GM19099 (cell line): Measurements from ENCODE around the gene NMRK1.

Experiments
- POLR2A ChIP-seq: IDR thresholded peaks from 3 replicates; pipeline ENCODE4 v1.6.1; 2011; ENCODE audit warnings: low read depth; ENCODE audit not compliant: insufficient read length; ENCODE audit errors: extremely low read depth

Gene NMRK1

GRCh38 chr9:75109210-75109839 is 21.4 kb upstream of the NMRK1 start:
- TF ChIP-seq POLR2A, result no peak

- no peak for TF ChIP-seq POLR2A
Measured at GRCh38 chr9:75108571-75108970, 20.6 kb upstream of the NMRK1 start.

DNA sequence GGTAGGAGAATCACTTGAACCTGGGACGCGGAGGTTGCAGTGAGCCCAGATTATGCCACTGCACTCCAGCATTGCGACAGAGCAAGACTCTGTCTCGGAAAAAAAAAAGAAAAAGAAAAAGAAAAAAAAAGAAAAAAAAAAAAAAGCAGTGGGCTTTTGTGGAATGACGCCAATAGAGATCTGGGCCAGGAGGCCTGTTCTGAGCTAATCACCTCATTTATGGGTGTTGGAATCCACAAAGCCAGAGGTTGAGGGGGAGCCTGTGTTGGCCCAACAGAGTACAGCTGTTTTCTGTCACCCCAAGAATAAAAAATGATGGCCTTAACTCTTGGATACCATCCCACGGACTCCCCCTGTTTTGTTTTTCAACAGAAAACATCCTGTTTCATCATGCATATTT is 18.9 kb upstream of the NMRK1 start:
- no peak for TF ChIP-seq POLR2A

GRCh38 chr9:75105841-75106240 is 17.9 kb upstream of the NMRK1 start:
- no peak for TF ChIP-seq POLR2A

- no peak for TF ChIP-seq POLR2A
Measured at GRCh38 chr9:75105019-75105540, 17.1 kb upstream of the NMRK1 start.

DNA sequence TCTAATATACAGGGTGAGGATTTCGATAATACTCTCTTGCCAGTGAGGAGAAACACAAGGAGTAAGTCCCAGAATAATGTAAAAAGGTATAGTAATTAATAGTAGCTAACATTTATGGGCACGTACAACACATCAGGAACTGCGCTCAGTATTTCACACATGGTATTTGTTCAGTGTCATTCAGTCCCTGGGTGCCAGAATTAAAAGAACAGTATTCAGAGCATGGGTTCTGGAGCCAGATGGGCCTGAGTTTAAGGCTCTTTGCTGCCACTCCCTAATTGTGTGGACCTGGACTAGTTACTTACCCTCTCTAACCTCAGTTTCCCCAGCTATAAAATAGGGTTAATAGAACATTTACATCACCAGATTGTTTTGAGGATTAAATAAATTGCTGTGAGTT is 16.7 kb upstream of the NMRK1 start:
- TF ChIP-seq POLR2A, result no peak

DNA sequence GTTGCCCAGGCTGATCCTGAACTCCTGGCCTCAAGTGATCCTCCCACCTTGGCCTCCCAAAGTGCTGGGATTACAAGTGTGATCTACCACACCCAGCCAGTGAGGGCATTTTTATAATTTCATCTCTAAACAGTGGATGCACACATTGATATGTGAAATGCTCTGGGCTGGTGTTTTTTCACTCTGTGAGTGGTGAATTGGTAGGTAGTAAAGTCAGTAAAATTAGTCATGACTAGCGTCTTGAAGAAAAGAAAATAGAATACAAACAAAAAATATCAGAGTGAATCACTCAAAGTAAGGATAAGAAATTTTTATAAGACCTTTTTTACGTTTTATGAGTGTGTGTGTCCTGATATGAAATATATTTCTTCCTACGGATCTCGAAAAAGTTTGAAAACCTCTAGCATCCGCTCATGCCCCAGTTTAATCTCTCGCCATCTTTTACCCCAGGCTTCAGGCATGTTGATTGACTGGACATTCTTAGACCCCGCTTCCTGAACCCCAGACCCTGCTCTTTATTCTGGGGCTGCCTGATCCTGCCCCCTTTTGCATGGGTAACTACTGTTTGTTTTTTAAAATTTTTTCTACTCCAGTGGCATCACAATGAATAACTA is 14.3 kb upstream of the NMRK1 start:
- no peak for TF ChIP-seq POLR2A

DNA sequence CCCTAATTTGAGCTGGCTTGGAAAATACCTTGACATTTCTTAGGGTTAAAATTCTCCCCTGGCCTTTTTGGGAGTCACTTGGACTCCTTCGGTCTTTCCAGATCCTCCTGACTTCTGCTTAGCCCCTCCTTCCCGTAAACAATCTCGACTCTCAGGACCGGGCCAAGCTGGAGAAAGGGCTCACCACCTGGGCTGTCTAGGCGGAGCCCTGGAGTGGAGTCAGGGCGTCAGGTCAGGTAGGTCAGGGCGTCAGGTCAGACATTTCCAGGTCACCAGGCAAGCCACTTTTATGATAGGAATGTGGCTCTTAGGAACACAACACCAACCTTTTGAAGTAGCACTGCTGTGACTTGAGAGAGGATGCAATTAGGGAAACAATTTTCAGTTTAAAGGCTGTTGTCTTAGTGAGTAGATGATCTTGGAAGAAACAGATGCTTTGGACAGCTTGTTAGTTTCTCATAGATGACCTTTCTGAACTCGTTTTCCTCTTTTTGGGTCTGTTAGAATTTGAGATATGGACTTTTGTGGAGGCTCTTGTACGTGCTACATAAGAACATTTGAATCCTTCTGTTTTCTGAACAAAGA is 13.1 kb upstream of the NMRK1 start:
- TF ChIP-seq POLR2A, result no peak

GRCh38 chr9:75096796-75097195 is 8.8 kb upstream of the NMRK1 start:
- no peak for TF ChIP-seq POLR2A

DNA sequence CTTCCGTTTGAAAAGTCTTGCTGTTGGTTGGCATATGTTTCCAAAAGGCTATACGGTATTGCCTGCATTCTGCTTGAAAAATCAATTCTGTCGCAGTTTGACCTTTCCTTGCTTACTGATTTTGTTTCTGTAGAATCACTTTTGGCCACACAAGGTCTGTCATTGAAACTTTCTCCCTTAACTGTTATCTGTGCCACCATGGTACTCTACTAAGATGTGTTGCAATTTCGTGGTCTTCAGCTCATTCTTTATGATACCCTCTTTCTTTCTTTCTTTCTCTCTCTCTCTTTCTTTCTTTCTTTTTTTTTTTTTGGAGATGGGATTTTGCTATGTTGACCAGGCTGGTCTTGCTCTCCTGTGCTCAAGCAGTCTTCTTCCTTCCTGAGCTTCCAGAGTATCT is 4.8 kb upstream of the NMRK1 start:
- no peak for TF ChIP-seq POLR2A

DNA sequence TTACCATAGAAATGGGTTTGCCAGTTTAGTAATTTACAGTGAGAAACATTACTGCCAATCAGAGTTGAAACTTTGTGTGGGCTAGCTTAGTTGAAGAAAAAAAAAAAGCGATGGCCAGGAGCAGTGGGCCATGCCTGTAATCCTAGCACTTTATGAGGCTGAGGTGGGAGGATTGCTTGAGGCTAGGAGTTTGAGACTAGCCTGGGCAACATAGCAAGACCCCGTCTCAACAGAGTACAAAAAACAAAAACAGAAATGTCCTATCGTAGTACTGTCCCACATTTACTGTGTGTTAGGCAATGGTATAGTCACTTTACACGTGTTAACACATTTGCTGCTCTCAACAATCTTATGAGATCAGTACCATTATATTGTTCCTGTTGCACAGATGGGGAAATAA is 2.6 kb upstream of the NMRK1 start:
- no peak for TF ChIP-seq POLR2A

- no peak for TF ChIP-seq POLR2A
Measured at GRCh38 chr9:75089373-75089766, 1.4 kb upstream of the NMRK1 start.

DNA sequence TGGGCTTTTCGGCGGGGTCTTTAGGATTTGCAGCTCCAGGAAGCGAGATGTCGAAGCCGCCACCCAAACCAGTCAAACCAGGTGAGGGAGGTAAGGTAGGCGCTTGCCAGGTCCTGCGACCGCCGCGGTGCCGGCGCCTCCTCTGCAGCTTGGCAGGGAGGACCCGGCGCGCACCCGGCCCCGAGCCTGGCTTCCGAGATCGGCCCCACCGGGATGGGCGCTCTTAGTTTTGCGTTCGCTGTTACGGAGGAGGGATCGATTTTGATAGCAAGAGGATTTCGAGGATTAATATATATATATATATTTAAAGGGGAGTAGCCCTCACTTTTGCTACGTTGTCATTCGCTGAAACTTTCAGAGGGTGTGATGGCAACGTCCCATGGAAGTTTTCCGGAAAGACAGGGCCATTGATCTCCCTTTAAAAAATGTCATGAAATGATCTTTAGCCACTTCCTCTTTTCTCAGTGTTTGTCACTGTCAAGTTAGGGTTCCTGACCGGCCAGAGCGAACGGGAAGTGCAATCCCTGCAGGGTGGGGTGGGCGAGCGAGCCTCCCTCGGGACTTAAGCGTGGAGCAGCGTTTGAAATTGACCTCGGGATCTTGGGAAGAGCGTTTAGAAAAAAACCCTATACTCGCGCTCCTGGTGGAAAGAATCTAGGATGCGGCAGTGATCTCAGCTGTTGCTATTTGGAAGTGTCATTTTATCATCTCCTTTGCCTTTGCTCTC is 854 bp upstream of the NMRK1 start:
- peak; percentile 14 for TF ChIP-seq POLR2A

GRCh38 chr9:75087289-75087823 is 599 bp downstream of the NMRK1 start:
- TF ChIP-seq POLR2A, result no peak

- no peak for TF ChIP-seq POLR2A
Measured at GRCh38 chr9:75086541-75087288, 1.2 kb downstream of the NMRK1 start.
